ENCODE results near the gene SNTB2.

Gene SNTB2

DNA sequence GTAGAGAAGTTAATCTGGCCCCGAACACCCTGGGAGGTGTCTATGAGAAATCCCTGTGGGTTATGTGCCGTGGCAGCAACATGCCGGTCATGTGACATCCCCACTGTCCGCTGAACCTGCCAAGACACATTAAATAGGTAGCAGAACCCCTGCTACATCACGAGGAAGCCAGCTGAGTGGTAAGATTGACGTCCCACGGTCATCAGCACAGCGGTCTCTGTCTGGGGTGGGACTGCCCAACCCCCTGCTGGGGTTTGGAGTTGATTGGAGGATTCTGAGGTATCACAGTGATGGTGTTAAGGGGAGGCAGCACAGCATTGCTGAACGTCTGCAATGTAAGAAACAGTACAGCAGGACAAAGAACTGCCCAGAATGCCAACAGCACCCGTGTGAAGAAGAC lies 162.6 kb downstream of the SNTB2 start:
- DNase-seq: no peak

DNA sequence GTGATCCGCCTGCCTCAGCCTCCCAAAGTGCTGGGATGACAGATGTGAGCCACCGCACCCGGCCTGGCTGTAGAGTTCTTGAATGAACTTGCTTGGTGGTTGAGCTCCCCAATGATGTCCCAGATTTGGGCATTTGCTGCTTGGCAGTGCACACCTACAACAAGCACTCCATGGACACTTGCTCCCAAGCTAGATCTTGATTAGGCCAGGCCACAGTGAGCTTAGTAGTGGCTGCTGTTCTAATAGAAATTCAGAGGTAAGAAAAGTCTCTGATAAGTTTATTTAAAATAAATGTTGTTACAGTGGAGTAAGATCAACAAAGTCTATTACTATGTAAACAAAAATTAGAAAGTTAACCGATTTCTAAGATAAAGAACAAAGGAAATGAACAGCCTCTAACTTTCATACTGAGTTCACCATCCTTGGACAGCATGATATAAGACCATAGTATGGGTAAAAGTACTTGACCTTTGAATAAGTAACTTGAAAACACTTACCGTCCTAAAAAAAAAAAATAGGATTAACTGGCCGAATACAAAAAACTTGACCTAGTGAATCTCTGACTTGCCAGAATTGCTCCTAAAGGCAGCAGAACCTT lies 163.7 kb downstream of the SNTB2 start:
- DNase-seq: no peak

DNA sequence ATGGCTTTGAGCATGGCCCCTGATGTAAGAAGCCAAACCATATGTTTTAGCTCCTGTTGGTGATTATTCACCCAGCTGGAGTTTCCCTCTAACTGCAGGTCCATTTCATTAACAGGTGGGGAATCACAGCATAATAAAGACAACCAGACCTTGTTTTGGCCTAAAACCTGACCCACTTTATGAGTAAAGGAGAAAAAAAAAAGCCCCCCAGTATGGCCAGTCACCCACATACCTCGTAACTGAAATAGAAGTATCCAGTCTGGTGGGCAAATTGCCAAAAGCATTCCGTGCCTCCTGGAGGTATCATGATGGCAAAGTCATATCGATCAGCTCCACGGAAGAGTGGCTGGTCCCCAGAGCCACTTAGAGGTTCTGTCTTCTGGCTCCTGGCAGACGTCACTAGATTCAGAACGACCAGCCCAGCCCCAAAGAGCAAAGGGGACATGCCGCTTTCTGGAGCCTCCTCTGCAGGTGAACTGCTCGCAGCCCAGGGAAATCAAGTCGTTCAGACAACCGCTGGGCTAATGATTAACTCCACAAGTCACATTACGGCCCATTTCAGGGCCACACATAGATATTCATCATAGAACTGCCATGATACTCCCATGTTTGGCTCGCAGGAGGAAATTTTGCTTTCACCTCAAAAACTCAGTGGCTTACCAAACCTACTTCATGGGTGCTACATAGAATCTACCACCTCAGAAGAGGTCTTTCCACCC lies 164.5 kb downstream of the SNTB2 start, which contains the start of gene TMED6:
TMED6 (minus strand) TSS at position 478 of the 719 bp plus-strand sequence; CDS start at position 445, 33 bp downstream.
- DNase-seq: no peak
